HL-60 (cell line): Measurements from ENCODE around the gene LTB4R.

Experiments used
- DNase-seq, 2 experiments: peaks; one replicate each; pipeline ENCODE4 v3.0.0-alpha.2; 2010 to 2020; ENCODE audit warnings: low read depth in 1 of 2, low spot score in 1 of 2
- H3K27ac ChIP-seq: fragments of 250-450 bp; sonication (Bioruptor Pico); replicated peaks from 2 replicates; pipeline ENCODE4 v1.5.1; 2020; ENCODE audit warnings: mild to moderate bottlenecking, moderate library complexity
- H3K27me3 ChIP-seq: fragments of 250-450 bp; sonication (Bioruptor Pico); 2 replicates; pipeline ENCODE4 v1.5.1; 2021; ENCODE audit warnings: mild to moderate bottlenecking, moderate library complexity; ENCODE audit not compliant: insufficient read depth, poor library complexity, severe bottlenecking
- H3K4me3 ChIP-seq: replicated peaks from 2 replicates; pipeline ENCODE4 v1.5.1; 2011; ENCODE audit warnings: mild to moderate bottlenecking, control low read depth, low read length; ENCODE audit not compliant: insufficient read depth
- CTCF ChIP-seq: IDR thresholded peaks from one replicate; pipeline ENCODE4 v1.5.1; 2011; ENCODE audit warnings: low read length, control low read depth, inconsistent platforms; ENCODE audit not compliant: insufficient read depth
- GABPA ChIP-seq: IDR thresholded peaks from 2 replicates; pipeline ENCODE4 v1.6.1; 2012; ENCODE audit warnings: low read depth
- POLR2AphosphoS5 ChIP-seq: IDR thresholded peaks from 2 replicates; pipeline ENCODE4 v1.6.1; 2012; ENCODE audit warnings: low read depth
- REST ChIP-seq: IDR thresholded peaks from 2 replicates; pipeline ENCODE4 v1.6.1; 2012; ENCODE audit warnings: low read depth; ENCODE audit not compliant: insufficient replicate concordance
- SPI1 ChIP-seq: IDR thresholded peaks from 2 replicates; pipeline ENCODE4 v1.6.1; 2012; ENCODE audit warnings: low read depth, mild to moderate bottlenecking, borderline replicate concordance

Gene LTB4R

GRCh38 chr14:24342889-24343288 is 31.6 kb downstream of the LTB4R start:
- Histone ChIP-seq H3K27ac (no peak overlapping the region), H3K27me3 (no peaks in the 10 kb centered on the region), H3K4me3 (no peak overlapping the region)
- no peak for TF ChIP-seq CTCF
- TF ChIP-seq REST = no peak
- no peak for TF ChIP-seq SPI1
- TF ChIP-seq POLR2AphosphoS5 = no peak
- no peak for TF ChIP-seq GABPA
- no peak for DNase-seq

GRCh38 chr14:24343795-24344660 is 32.7 kb downstream of the LTB4R start:
- Histone ChIP-seq H3K27me3 (no peaks in the 10 kb centered on the region), H3K4me3 (no peak overlapping the region), H3K27ac (no peak overlapping the region)
- DNase-seq = no peak
- TF ChIP-seq REST = no peak
- TF ChIP-seq GABPA = no peak
- TF ChIP-seq CTCF = no peak
- TF ChIP-seq SPI1 = no peak; the same call in 1 of the 2 replicates
- TF ChIP-seq POLR2AphosphoS5 = no peak

GRCh38 chr14:24347134-24347533 is 35.8 kb downstream of the LTB4R start:
- H3K27ac ChIP-seq = no peak overlapping the region
- H3K27me3 ChIP-seq = no peaks in the 10 kb centered on the region
- no peak for DNase-seq
- H3K4me3 ChIP-seq = no peak overlapping the region
- TF ChIP-seq CTCF (no peak), POLR2AphosphoS5 (no peak), GABPA (no peak), REST (no peak), SPI1 (no peak)
